ENCODE data around the gene GPANK1. TPM values are rescaled to one million over a fixed set of nuclear protein-coding genes. Genes with fewer than 3 reads are reported as not detected.
A peak's percentile ranks its signal among the peaks of the same experiment; 100 is the strongest.
"Not testable (repeated sequence)": the region's sequence is repeated elsewhere in the genome, so short reads cannot be mapped to it uniquely, and the experiment has no call there.

Gene GPANK1
- polyA plus RNA-seq (2013, experiment 1 of 2; ENCODE audit: insufficient read length) = 14.7 TPM
- polyA plus RNA-seq (2013, experiment 2 of 2; ENCODE audit: insufficient read length) = 14.6 TPM

GRCh38 chr6:31664790-31665500 is at the start of gene GPANK1:
TSS of gene GPANK1 (minus strand) at chr6:31664997. CDS start at chr6:31664478, 519 bp downstream.
- DNase-seq = peak; percentile 93

GRCh38 chr6:31713991-31714684 is 49.3 kb upstream of the GPANK1 start:
- no peak for DNase-seq

GRCh38 chr6:31713465-31713864 is 48.7 kb upstream of the GPANK1 start:
- no peak for DNase-seq

- no peak for DNase-seq
Observed at GRCh38 chr6:31712296-31712695, 47.5 kb upstream of the GPANK1 start.

- no peak for DNase-seq
Observed at GRCh38 chr6:31711233-31711632, 46.4 kb upstream of the GPANK1 start.

GRCh38 chr6:31710523-31711219 is 45.9 kb upstream of the GPANK1 start:
- no peak for DNase-seq

- DNase-seq = not testable (repeated sequence)
Observed at GRCh38 chr6:31709157-31709556, 44.4 kb upstream of the GPANK1 start.

- DNase-seq = no peak
Observed at GRCh38 chr6:31708224-31708623, 43.4 kb upstream of the GPANK1 start.

- no peak for DNase-seq
Observed at GRCh38 chr6:31707701-31708100, 42.9 kb upstream of the GPANK1 start.

GRCh38 chr6:31706599-31706998 is 41.8 kb upstream of the GPANK1 start, which contains the start of gene LY6G6F:
TSS of gene LY6G6F (plus strand) at chr6:31706866. CDS start at chr6:31706907, 41 bp downstream.
- DNase-seq = no peak

GRCh38 chr6:31705931-31706330 is 41.1 kb upstream of the GPANK1 start:
- DNase-seq = no peak

GRCh38 chr6:31702819-31703716 is 38.3 kb upstream of the GPANK1 start, which contains the start of gene ABHD16A:
TSS of gene ABHD16A (minus strand) at chr6:31703324. CDS start at chr6:31703281, 43 bp downstream.
- DNase-seq = peak; percentile 98

- DNase-seq = no peak
Observed at GRCh38 chr6:31702405-31702818, 37.6 kb upstream of the GPANK1 start.

- peak; percentile 12 for DNase-seq
Observed at GRCh38 chr6:31701666-31702404, 37.0 kb upstream of the GPANK1 start.

GRCh38 chr6:31700740-31701401 is 36.1 kb upstream of the GPANK1 start:
- DNase-seq = no peak

GRCh38 chr6:31697555-31697954 is 32.8 kb upstream of the GPANK1 start:
- DNase-seq = no peak

- no peak for DNase-seq
Observed at GRCh38 chr6:31693535-31693934, 28.7 kb upstream of the GPANK1 start.

GRCh38 chr6:31692886-31693285 is 28.1 kb upstream of the GPANK1 start:
- DNase-seq = no peak

GRCh38 chr6:31692353-31692752 is 27.6 kb upstream of the GPANK1 start:
- no peak for DNase-seq

GRCh38 chr6:31691564-31692108 is 26.8 kb upstream of the GPANK1 start:
- DNase-seq = no peak

All from fibroblast of skin of scalp (primary cell).